GM18907 (cell line): ENCODE results near the gene SLC46A1.

Source experiments
- ATAC-seq: cut with Tn5 transposase; IDR thresholded peaks from one replicate; pipeline ENCODE4 v1.9.1; 2021; ENCODE audit warnings: mild to moderate bottlenecking, moderate library complexity; ENCODE audit not compliant: unreplicated experiment

SLC46A1 gene

DNA sequence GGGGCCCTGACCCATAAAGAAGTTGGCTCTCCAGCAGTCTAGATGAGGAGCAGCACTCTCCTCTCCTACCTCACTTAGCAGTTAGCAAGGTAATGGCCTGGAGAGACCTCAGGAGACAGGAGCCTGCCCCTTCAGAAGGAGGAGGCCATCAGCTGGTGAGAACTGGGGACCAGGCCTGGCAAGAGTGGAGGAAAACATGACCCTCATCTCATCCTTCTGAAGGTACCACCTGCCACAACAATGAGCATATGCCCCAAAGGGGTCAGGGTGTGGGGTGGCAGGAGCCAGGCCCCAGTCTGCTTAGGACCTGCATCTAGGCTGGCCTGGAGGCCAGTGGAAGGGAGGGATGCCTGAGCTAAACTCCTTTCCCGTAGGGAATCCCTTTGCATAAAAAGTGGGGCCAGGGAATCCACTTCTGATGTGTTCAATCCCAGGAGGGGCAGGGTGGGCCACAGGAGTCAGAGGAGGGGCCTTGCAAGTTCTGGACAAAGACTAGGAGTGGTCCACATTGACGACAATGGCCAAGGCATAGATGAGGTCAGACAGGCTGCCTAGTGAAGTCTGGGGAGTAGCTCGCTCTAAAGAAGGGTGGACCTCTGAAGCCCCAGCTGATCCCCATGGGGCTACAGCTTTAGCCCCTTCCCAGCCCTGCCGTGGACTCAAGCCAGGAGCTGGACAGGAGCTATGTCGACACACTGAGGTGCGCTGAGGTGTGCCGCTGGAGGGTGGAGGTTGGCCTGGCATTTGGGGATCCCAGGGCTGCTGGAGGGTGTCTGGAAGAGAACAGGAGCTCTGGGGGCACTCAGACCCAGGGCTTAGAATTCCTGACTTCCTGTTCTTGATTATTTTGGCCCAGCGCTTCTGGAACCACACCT lies 42.0 kb downstream of the SLC46A1 start:
- no peak for ATAC-seq

DNA sequence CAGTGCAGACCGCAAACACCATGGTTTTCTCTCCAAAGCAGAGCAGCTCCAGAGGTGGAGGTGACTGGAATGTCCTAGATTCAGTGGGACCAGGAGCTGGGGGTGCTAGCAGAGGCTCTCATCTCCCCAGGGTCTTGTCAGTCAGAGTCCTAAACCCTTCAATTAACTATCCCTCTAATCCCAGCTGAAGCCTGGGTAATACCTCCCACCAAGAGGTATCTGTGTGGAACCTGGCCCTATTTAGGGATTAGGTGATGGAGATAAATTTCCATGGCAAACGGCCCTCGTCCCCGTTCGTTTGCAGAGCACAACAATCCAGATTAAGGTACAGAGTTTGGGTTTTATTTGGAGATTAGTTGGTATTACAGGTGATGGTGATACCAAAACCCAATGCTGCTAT lies 42.8 kb downstream of the SLC46A1 start:
- ATAC-seq, result no peak

- no peak for ATAC-seq
Measured at GRCh38 chr17:28357901-28358197, 48.2 kb downstream of the SLC46A1 start.

DNA sequence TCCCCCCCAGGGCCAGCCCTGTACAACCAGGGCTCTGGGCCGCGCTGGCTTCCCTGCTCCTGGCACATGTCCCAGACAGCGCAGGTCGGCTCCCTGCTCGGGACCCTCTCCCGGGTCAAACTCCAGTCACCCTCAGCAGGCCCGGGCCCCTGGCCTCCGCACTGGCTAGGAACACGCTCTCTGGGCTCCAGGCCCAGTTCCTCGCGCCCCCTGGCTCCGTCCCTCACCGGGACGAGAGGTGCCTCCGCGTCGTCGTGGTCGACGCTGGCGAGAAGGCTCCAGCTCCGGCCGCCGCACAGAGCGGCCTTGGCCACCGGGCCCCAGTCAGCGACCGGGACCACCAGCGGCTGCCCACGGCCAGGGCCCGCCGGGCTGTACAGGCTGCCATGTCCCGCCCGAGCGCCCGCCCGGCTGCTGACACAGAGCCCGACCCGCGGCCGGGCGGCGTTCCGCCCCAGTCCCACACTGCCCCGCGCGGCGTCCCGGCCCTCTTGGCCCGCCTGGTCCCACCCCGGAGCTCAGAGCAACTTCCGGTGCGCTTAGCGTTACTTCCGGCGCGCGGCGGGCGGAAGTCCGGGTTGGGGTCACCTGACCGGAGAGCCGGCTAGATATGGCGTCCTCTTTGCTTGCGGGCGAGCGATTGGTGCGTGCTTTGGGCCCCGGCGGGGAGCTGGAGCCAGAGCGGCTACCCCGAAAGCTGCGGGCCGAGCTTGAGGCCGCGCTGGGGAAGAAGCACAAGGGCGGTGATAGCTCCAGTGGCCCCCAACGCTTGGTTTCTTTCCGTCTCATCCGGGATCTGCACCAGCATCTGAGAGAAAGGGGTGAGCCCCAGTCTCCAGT lies 48.7 kb downstream of the SLC46A1 start, which contains the start of gene POLDIP2:
POLDIP2 (minus strand) TSS at position 467 of the 840 bp plus-strand sequence; CDS start at position 388, 79 bp downstream.
- ATAC-seq, result peak; percentile 95

GRCh38 chr17:28350271-28350670 lies 55.7 kb downstream of the SLC46A1 start:
- no peak for ATAC-seq

DNA sequence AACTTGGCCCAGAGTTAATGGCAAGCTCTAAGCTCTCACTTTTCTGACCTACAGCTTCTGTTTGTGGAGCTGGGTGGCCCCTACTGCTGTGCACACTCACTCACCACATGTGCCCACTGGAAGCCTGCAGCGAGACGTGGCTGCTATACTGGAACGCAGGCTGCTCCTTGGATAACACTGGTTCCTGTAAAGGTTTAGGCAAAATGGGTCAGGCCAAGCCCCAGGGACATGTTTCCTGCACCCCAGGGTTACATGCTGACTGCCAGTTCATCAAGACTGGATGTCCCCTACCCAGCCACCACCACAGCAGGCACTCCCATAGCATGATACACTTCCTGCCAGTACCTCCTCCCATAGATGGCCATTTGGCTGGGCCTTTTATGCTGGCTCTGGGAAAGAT lies 57.0 kb downstream of the SLC46A1 start:
- no peak for ATAC-seq

DNA sequence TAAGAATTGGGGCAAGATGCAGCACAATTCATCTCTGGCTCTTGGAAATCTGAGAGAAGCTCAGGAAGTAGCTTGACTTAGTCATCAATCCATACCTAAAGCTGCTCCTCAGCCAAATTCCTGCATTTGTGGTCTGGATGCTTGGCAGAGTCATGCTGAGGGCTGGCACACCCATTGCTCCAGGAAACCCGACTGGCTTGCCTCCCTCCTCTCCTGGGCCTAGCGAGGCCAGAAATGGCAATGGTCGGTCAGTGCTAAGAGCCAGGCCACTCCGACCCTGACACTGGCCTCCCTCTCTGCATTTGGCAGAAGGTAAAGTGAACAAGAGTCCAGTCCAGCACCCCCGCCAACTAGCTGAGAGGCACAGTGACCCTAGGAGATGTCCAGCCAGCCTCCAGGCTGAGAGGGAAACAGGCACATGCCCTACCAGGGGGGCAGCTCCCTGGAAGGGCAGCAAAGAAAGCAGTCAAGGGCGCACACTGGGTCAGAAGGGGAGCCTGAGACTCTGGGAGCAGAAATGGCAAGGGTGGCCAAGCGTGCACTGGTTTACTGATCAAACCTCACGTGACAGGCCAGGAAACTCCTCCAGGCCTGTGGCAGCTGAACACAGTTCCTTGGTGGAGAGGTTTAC lies 58.6 kb downstream of the SLC46A1 start:
- ATAC-seq, result no peak

DNA sequence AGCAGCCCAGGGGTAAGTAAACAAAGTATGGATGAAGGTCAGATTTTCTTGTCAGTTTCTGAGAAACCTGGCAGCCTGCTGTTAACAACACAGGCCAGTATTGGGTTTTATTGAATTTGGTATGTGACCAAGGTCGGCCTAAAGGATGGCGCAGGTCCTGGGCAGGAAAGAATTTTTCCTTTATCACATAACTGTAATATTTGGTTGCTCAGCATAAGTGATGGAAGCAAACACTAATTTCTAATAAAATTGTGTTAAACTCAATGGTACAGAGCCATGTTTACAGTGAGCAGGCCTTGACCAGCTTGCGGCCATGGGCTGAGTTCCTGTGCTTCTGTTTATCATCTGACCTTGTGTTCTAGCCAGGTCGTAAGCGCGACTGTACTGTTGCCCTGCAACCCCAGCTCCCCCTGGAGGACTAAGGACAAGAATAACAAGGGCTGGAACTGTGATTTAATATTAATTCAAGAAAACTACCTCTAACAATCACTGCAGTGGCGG lies 59.2 kb downstream of the SLC46A1 start:
- no peak for ATAC-seq

- ATAC-seq, result no peak
Measured at GRCh38 chr17:28346199-28346580, 59.8 kb downstream of the SLC46A1 start.

GRCh38 chr17:28345419-28346198 lies 60.4 kb downstream of the SLC46A1 start:
- ATAC-seq, result no peak
